Calu3 (cell line): Measurements from ENCODE around the gene ADA. TPM values are rescaled to one million over a fixed set of nuclear protein-coding genes. Genes with fewer than 3 reads are reported as not detected.

Experiments
- BruUV-seq: library from RNA; stranded (reverse); fragments of 400-500 nt; replicated peaks from 2 replicates; lab custom pipeline; 2021; lab: Mats Ljungman, UMichigan
- CTCF ChIA-PET: fragments of 300-600 bp; sonication (Branson Sonifier 250); formaldehyde crosslinking; loops from one replicate; lab custom pipeline; 2022; ENCODE audit warnings: antibody characterized with exemption; lab: Charles Lee
- DNase-seq: peaks from one replicate; pipeline ENCODE4 v3.0.0; 2022
- H3K27ac Mint-ChIP-seq: one replicate; pipeline ENCODE4 v1.8.0; 2022; ENCODE audit warnings: mixed read lengths; ENCODE audit not compliant: unreplicated experiment
- H3K27me3 Mint-ChIP-seq: one replicate; pipeline ENCODE4 v1.8.0; 2022; ENCODE audit warnings: mixed read lengths; ENCODE audit not compliant: unreplicated experiment
- H3K36me3 Mint-ChIP-seq: one replicate; pipeline ENCODE4 v1.8.0; 2022; ENCODE audit warnings: mild to moderate bottlenecking, moderate library complexity, mixed read lengths; ENCODE audit not compliant: insufficient read depth, unreplicated experiment
- H3K4me1 Mint-ChIP-seq: one replicate; pipeline ENCODE4 v1.8.0; 2022; ENCODE audit warnings: mild to moderate bottlenecking, low read depth, mixed read lengths; ENCODE audit not compliant: unreplicated experiment
- H3K4me3 Mint-ChIP-seq: one replicate; pipeline ENCODE4 v1.8.0; 2022; ENCODE audit warnings: mild to moderate bottlenecking, low read depth, moderate library complexity, mixed read lengths; ENCODE audit not compliant: unreplicated experiment
- H3K9me3 Mint-ChIP-seq: one replicate; pipeline ENCODE4 v1.8.0; 2022; ENCODE audit warnings: low read depth, mixed read lengths; ENCODE audit not compliant: unreplicated experiment
- intact Hi-C: fragments of 100-400 bp; cut with micrococcal nuclease; formaldehyde crosslinking; loops from one replicate; pipeline ENCODE4 v1.10.0; 2022; ENCODE audit not compliant: unreplicated experiment
- total RNA-seq: library from RNA; stranded (reverse); gene quantifications from 2 replicates; pipeline ENCODE4 v1.2.3, GENCODE V29; 2022
- TF ChIP-seq, protein P1 (sequence below): fragments of 200-600 bp; IDR thresholded peaks from one replicate; pipeline ENCODE4 v1.8.0; 2022; ENCODE audit warnings: antibody characterized with exemption; ENCODE audit not compliant: unreplicated experiment

The ADA gene
- total RNA-seq, 1 experiment from 2014 or later = 7.5 TPM

DNA sequence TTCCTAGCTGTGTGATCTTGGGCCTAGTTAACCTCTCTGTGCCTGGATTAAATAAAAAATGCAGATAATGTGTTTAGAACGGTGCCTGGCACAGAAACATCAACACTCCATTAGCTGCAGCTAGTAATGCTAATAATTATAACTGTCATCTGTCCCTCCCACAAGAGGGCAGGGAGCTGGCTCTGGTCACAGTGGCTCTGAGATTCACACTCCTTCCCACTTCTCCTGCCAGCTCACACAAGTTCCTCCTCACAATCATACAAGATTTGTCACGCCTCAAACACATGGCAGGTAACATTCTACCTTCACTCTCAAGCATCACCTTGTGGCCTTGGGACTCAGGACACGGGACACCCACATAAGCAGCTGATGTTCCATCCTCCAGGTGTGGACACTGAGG lies 2.4 kb downstream of the ADA start:
- TF ChIP-seq, protein P1, sequence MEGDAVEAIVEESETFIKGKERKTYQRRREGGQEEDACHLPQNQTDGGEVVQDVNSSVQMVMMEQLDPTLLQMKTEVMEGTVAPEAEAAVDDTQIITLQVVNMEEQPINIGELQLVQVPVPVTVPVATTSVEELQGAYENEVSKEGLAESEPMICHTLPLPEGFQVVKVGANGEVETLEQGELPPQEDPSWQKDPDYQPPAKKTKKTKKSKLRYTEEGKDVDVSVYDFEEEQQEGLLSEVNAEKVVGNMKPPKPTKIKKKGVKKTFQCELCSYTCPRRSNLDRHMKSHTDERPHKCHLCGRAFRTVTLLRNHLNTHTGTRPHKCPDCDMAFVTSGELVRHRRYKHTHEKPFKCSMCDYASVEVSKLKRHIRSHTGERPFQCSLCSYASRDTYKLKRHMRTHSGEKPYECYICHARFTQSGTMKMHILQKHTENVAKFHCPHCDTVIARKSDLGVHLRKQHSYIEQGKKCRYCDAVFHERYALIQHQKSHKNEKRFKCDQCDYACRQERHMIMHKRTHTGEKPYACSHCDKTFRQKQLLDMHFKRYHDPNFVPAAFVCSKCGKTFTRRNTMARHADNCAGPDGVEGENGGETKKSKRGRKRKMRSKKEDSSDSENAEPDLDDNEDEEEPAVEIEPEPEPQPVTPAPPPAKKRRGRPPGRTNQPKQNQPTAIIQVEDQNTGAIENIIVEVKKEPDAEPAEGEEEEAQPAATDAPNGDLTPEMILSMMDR = no peak
- Mint-ChIP-seq H3K4me3 (no peak overlapping the region), H3K27ac (no peak overlapping the region), H3K4me1 (peaks cover 4% of the 10 kb centered on the region), H3K27me3 (peaks cover 24% of the 10 kb centered on the region), H3K9me3 (peaks cover under 1% of the 10 kb centered on the region), H3K36me3 (peaks cover 15% of the 10 kb centered on the region)
- no peak for DNase-seq
- intact Hi-C loops = no loop called here
- CTCF ChIA-PET = no interaction called here
- BruUV-seq = no TSS peak

DNA sequence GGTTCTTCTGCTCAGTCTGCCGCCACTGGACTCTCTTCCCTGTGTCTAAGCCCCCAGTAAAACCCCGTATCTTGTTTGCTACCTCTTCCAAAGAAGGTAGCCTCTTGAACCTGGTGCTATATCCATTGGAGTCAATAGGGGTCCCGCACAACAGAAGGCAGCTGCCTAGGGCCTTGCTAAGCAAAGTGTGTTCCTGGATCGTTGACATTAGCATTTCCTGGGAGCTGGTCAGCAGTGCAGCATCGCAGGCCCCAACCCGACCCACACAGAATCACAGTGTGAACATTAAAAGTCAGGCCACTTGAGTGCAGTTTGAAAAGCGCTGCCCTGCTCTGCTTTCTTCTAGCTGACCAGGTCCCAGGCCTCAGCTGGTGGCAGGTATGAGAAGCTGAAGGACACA lies 2.9 kb downstream of the ADA start:
- no TSS peak for BruUV-seq
- no peak overlapping the region for H3K4me3 Mint-ChIP-seq

DNA sequence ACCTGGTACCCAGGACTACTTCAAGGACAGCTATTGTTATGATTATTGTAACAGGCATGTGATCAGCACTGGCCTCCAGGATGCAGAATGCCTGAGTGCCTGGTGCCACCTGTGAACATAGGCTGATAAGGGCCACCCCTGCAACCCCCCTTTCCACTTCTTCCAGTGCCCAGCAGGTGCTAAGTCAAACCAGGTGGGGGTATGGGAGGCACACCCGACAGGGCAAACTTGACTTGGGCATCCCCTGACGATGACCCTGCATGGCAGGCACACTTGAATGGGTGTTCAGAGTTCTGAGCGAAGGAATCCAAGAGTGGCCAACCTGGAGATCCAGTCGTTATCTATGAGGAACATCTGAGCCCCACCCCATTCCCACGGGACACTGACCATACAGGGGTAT lies 3.4 kb downstream of the ADA start:
- no peaks in the 10 kb centered on the region for H3K9me3 Mint-ChIP-seq
- peaks cover 13% of the 10 kb centered on the region for H3K4me1 Mint-ChIP-seq
- no peak for DNase-seq

More for the DNA sequence above, 2.9 kb downstream of the ADA start:
- no peak for DNase-seq
- CTCF ChIA-PET = no interaction called here
- H3K27ac Mint-ChIP-seq = no peak overlapping the region
- peaks cover 9% of the 10 kb centered on the region for H3K4me1 Mint-ChIP-seq
- H3K36me3 Mint-ChIP-seq = peaks cover 15% of the 10 kb centered on the region
- no peaks in the 10 kb centered on the region for H3K9me3 Mint-ChIP-seq
- TF ChIP-seq, protein P1 = no peak
- intact Hi-C loops = no loop called here
- H3K27me3 Mint-ChIP-seq = peaks cover 18% of the 10 kb centered on the region

DNA sequence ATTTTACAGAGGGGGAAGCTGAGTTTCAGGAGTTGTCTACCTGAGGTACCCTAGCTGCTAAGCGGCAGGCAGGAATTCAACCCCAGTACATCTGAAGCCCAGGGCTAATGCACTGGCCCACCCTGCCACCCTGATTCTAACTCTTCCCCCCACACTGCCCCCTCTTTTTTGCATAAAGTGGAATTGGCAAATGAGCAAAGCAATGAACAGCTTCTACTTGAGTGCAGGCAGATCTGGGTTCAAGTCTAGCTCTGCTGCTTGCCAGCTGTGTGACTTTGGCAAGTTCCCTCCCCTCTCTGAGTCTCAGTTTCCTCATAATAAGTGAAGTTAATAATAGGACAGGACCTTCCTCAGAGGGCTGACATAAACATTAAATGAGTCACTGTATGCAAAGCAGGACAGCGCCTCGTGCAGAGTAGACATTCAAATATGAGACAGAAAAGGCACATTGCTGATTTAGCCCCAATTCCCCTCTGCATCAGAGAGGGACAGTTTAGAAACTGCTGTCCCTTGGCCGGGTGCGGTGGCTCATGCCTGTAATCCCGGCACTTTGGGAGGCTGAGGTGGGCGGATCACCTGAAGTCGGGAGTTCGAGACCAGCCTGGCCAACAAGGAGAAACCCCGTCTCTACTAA lies 4.7 kb downstream of the ADA start:
- H3K36me3 Mint-ChIP-seq = peaks cover 6% of the 10 kb centered on the region
- DNase-seq = no peak
- TF ChIP-seq, protein P1 = no peak
- intact Hi-C loops = no loop called here
- peaks cover under 1% of the 10 kb centered on the region for H3K27me3 Mint-ChIP-seq
- no peak overlapping the region for H3K4me3 Mint-ChIP-seq
- H3K4me1 Mint-ChIP-seq = peaks cover 26% of the 10 kb centered on the region
- no TSS peak for BruUV-seq
- CTCF ChIA-PET = no interaction called here
- H3K9me3 Mint-ChIP-seq = no peaks in the 10 kb centered on the region
- H3K27ac Mint-ChIP-seq = no peak overlapping the region

More for the DNA sequence above, 3.4 kb downstream of the ADA start:
- Mint-ChIP-seq H3K36me3 (peaks cover 15% of the 10 kb centered on the region), H3K4me3 (no peak overlapping the region), H3K27me3 (peaks cover 13% of the 10 kb centered on the region), H3K27ac (no peak overlapping the region)
- CTCF ChIA-PET = no interaction called here
- TF ChIP-seq, protein P1 = no peak
- no TSS peak for BruUV-seq
- intact Hi-C loops = no loop called here
